Measurements from ENCODE around the gene ABR.

DNA sequence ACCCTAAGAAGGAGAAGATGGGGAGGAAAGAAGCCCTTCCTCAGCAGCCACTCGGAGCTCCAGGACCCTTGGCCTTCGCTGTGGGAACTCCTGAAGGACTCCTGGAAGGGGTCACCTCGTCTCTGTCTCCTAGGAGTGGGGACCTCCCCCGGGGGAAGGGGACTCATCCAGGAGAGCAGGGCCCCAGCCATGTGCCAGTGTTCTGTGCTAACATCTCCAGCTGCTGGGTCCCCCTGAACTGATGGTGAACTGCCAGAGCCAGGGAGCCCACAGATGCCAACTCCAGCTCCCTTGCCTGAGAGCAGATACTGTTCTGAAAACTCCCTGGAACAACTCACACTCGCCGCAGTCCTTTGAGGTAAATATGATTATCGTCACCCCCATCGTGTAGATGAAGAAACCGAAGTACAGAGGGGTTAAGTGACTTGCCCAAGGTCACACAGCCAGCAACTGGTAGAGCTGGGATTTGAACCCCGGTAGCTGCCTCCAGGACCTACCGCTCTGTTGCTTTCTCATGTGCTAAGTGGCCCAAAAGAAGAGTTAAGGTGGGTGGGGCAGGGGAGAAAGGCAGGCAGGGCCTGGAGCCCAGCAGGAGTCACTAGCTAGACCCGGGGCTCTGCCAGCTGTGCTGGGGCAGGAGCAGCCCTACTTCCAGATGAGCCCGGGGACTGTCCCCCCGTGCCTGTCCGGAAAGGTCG, 172.3 kb downstream of the ABR start:
- TF ChIP-seq, protein P1, sequence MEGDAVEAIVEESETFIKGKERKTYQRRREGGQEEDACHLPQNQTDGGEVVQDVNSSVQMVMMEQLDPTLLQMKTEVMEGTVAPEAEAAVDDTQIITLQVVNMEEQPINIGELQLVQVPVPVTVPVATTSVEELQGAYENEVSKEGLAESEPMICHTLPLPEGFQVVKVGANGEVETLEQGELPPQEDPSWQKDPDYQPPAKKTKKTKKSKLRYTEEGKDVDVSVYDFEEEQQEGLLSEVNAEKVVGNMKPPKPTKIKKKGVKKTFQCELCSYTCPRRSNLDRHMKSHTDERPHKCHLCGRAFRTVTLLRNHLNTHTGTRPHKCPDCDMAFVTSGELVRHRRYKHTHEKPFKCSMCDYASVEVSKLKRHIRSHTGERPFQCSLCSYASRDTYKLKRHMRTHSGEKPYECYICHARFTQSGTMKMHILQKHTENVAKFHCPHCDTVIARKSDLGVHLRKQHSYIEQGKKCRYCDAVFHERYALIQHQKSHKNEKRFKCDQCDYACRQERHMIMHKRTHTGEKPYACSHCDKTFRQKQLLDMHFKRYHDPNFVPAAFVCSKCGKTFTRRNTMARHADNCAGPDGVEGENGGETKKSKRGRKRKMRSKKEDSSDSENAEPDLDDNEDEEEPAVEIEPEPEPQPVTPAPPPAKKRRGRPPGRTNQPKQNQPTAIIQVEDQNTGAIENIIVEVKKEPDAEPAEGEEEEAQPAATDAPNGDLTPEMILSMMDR (IDR thresholded peaks at IDR 0.05) = no peak
- no peak for TF ChIP-seq POLR2A (IDR thresholded peaks at IDR 0.05)
- TF ChIP-seq EP300 (IDR thresholded peaks at IDR 0.05) = no peak

All from suprapubic skin (tissue), 3 donors.